H9 (cell line): Measurements from ENCODE around the gene ALDH9A1. TPM values are rescaled to one million over a fixed set of nuclear protein-coding genes. Genes with fewer than 3 reads are reported as not detected.

Experiments
- DNase-seq: peaks from one replicate; pipeline ENCODE4 v3.0.0-alpha.2; 2017
- H2AFZ ChIP-seq: one replicate; pipeline ENCODE4 v1.6.1; 2013; ENCODE audit warnings: mild to moderate bottlenecking, low read length, control low read depth, moderate library complexity
- H2AK5ac ChIP-seq: 2 replicates; pipeline ENCODE4 v1.6.1; 2013; ENCODE audit warnings: low read length, control low read depth, mixed read lengths; ENCODE audit not compliant: insufficient read length
- H2BK120ac ChIP-seq: one replicate; pipeline ENCODE4 v1.6.1; 2013; ENCODE audit warnings: low read depth, mild to moderate bottlenecking, low read length, control low read depth, inconsistent platforms; ENCODE audit not compliant: poor library complexity, severe bottlenecking
- H2BK12ac ChIP-seq: 2 replicates; pipeline ENCODE4 v1.6.1; 2013; ENCODE audit warnings: low read length, control low read depth, mixed read lengths, low read depth; ENCODE audit not compliant: insufficient read length
- H2BK15ac ChIP-seq: 2 replicates; pipeline ENCODE4 v1.6.1; 2013; ENCODE audit warnings: low read depth, low read length, control low read depth
- H2BK20ac ChIP-seq: one replicate; pipeline ENCODE4 v1.6.1; 2013; ENCODE audit warnings: low read depth, mild to moderate bottlenecking, low read length, control low read depth, inconsistent platforms; ENCODE audit not compliant: poor library complexity, severe bottlenecking
- H2BK5ac ChIP-seq: 2 replicates; pipeline ENCODE4 v1.6.1; 2013; ENCODE audit warnings: low read length, control low read depth, mixed read lengths; ENCODE audit not compliant: insufficient read length
- H3K14ac ChIP-seq: 2 replicates; pipeline ENCODE4 v1.6.1; 2013; ENCODE audit warnings: low read length, control low read depth; ENCODE audit not compliant: insufficient read depth
- H3K18ac ChIP-seq: 2 replicates; pipeline ENCODE4 v1.6.1; 2013; ENCODE audit warnings: low read depth, mild to moderate bottlenecking, mixed read lengths, low read length, control low read depth; ENCODE audit not compliant: insufficient read length
- H3K23ac ChIP-seq: 2 replicates; pipeline ENCODE4 v1.6.1; 2013; ENCODE audit warnings: low read length, control low read depth, mixed read lengths, low read depth; ENCODE audit not compliant: insufficient read length
- H3K23me2 ChIP-seq: 2 replicates; pipeline ENCODE4 v1.6.1; 2013; ENCODE audit warnings: low read depth, mild to moderate bottlenecking, mixed read lengths, low read length, control low read depth; ENCODE audit not compliant: insufficient read length, poor library complexity, severe bottlenecking
- H3K27ac ChIP-seq: 2 replicates; pipeline ENCODE4 v1.5.1; 2013; ENCODE audit warnings: low read length, control low read depth, mixed read lengths, low read depth; ENCODE audit not compliant: insufficient read length
- H3K27me3 ChIP-seq: 2 replicates; pipeline ENCODE4 v1.6.1; 2013; ENCODE audit warnings: low read length, control low read depth, inconsistent platforms; ENCODE audit not compliant: insufficient read depth
- H3K4ac ChIP-seq: 2 replicates; pipeline ENCODE4 v1.6.1; 2013; ENCODE audit warnings: low read depth, mild to moderate bottlenecking, control low read depth, inconsistent platforms, low read length, moderate library complexity
- H3K4me1 ChIP-seq: 2 replicates; pipeline ENCODE4 v1.6.1; 2013; ENCODE audit warnings: low read length, control low read depth, inconsistent platforms; ENCODE audit not compliant: insufficient read depth
- H3K4me2 ChIP-seq: 2 replicates; pipeline ENCODE4 v1.6.1; 2013; ENCODE audit warnings: low read length, control low read depth, mixed read lengths; ENCODE audit not compliant: insufficient read length, insufficient read depth
- H3K56ac ChIP-seq: 2 replicates; pipeline ENCODE4 v1.6.1; 2013; ENCODE audit warnings: low read depth, mild to moderate bottlenecking, mixed read lengths, low read length, control low read depth; ENCODE audit not compliant: insufficient read length
- H3K79me1 ChIP-seq: 2 replicates; pipeline ENCODE4 v1.6.1; 2013; ENCODE audit warnings: low read depth, mild to moderate bottlenecking, moderate library complexity, low read length, control low read depth, inconsistent platforms; ENCODE audit not compliant: insufficient read depth, poor library complexity, severe bottlenecking
- H3K79me2 ChIP-seq: 2 replicates; pipeline ENCODE4 v1.6.1; 2013; ENCODE audit warnings: low read length, control low read depth, inconsistent platforms; ENCODE audit not compliant: insufficient read depth
- H3K9ac ChIP-seq: 2 replicates; pipeline ENCODE4 v1.6.1; 2013; ENCODE audit warnings: low read length, control low read depth, mixed read lengths; ENCODE audit not compliant: insufficient read length; ENCODE audit errors: extremely low read depth
- H3K9me3 ChIP-seq: one replicate; pipeline ENCODE4 v1.6.1; 2013; ENCODE audit warnings: low read depth, low read length, inconsistent platforms; ENCODE audit not compliant: control insufficient read depth
- H3T11ph ChIP-seq: one replicate; pipeline ENCODE4 v1.6.1; 2013; ENCODE audit warnings: mild to moderate bottlenecking, low read length, control low read depth, inconsistent platforms
- H4K20me1 ChIP-seq: one replicate; pipeline ENCODE4 v1.6.1; 2013; ENCODE audit not compliant: control insufficient read depth, insufficient read length, insufficient read depth
- H4K5ac ChIP-seq: 2 replicates; pipeline ENCODE4 v1.6.1; 2013; ENCODE audit warnings: low read depth, mild to moderate bottlenecking, mixed read lengths, low read length, control low read depth; ENCODE audit not compliant: insufficient read length
- H4K8ac ChIP-seq: replicated peaks from 2 replicates; pipeline ENCODE4 v1.6.1; 2013; ENCODE audit warnings: low read length, control low read depth, mixed read lengths, low read depth; ENCODE audit not compliant: insufficient read length
- H4K91ac ChIP-seq: 2 replicates; pipeline ENCODE4 v1.6.1; 2013; ENCODE audit warnings: low read depth, mild to moderate bottlenecking, moderate library complexity, mixed read lengths, low read length, control low read depth; ENCODE audit not compliant: insufficient read length
- H3K27ac Mint-ChIP-seq, 3 experiments: 2 replicates in 2 of 3; 3 replicates in 1 of 3; pipeline ENCODE4 v1.8.0; 2020 to 2021; ENCODE audit warnings: mixed read lengths in 3 of 3, mild to moderate bottlenecking in 1 of 3, moderate library complexity in 1 of 3
- H3K27me3 Mint-ChIP-seq: 2 replicates; pipeline ENCODE4 v1.8.0; 2021; ENCODE audit warnings: low read depth, mild to moderate bottlenecking, moderate library complexity, mixed read lengths
- H3K36me3 Mint-ChIP-seq, 3 experiments: 2 replicates in 2 of 3; 3 replicates in 1 of 3; pipeline ENCODE4 v1.8.0; 2020 to 2021; ENCODE audit warnings: low read depth in 3 of 3, mixed read lengths in 3 of 3; ENCODE audit not compliant: insufficient read depth in 1 of 3
- H3K4me1 Mint-ChIP-seq, 2 experiments: 2 replicates each; pipeline ENCODE4 v1.8.0; 2020; ENCODE audit warnings: mixed read lengths in 2 of 2
- H3K4me3 Mint-ChIP-seq, 2 experiments: 2 replicates in 1 of 2; 3 replicates in 1 of 2; pipeline ENCODE4 v1.8.0; 2020 to 2021; ENCODE audit warnings: mild to moderate bottlenecking in 2 of 2, mixed read lengths in 2 of 2, moderate library complexity in 1 of 2
- H3K9me3 Mint-ChIP-seq, 2 experiments: 2 replicates in 1 of 2; 3 replicates in 1 of 2; pipeline ENCODE4 v1.8.0; 2020; ENCODE audit warnings: mild to moderate bottlenecking in 2 of 2, mixed read lengths in 2 of 2, moderate library complexity in 1 of 2
- CTCF ChIP-seq: fragments of 200-600 bp; sonication (generic); conservative IDR thresholded peaks from 3 replicates; pipeline ENCODE4 v1.8.0; 2021; ENCODE audit warnings: antibody characterized with exemption, mild to moderate bottlenecking
- WGBS: extraction: QIAGEN DNeasy Blood & Tissue Kit; methylation state at CpG from one replicate; pipeline ENCODE4 v1.1.7; 2013; ENCODE audit warnings: missing lambda C conversion rate, low lambda C conversion rate, mixed read lengths; ENCODE audit not compliant: insufficient read length; ENCODE audit errors: extremely low coverage; 5-methylcytosine and 5-hydroxymethylcytosine counted together
- total RNA-seq: library from RNA; stranded (reverse); gene quantifications from 2 replicates; pipeline ENCODE4 v1.2.1, GENCODE V29; 2021

ALDH9A1 gene
- total RNA-seq, 1 experiment from 2014 or later, result 55.0 TPM

GRCh38 chr1:165628147-165628822 is 70.1 kb downstream of the ALDH9A1 start:
- WGBS, result no CpG with 5 or more reads among the region's 6 CpGs
- H2BK5ac ChIP-seq, result no peak overlapping the region

More at GRCh38 chr1:165628147-165628822, 70.1 kb downstream of the ALDH9A1 start:
- Histone ChIP-seq H2BK15ac (no peak overlapping the region), H3K27me3 (no peaks in the 10 kb centered on the region), H2BK120ac (no peak overlapping the region), H4K8ac (no peak overlapping the region), H3K9ac (no peak overlapping the region), H3K23me2 (peaks cover 11% of the 10 kb centered on the region), H2BK12ac (no peak overlapping the region), H4K20me1 (no peaks in the 10 kb centered on the region), H3K18ac (no peak overlapping the region), H3K4me2 (no peak overlapping the region), H3K56ac (no peak overlapping the region), H3K23ac (no peak overlapping the region), H3K4ac (no peak overlapping the region), H4K5ac (no peak overlapping the region), H4K91ac (no peak overlapping the region), H3K9me3 (no peaks in the 10 kb centered on the region), H2BK20ac (no peak overlapping the region), H3K14ac (no peak overlapping the region), H3K4me1 (peaks cover 5% of the 10 kb centered on the region; the same call in 1 of the 2 replicates), H3K27ac (no peak overlapping the region), H3T11ph (no peak overlapping the region), H3K79me1 (no peaks in the 10 kb centered on the region), H2AFZ (no peak overlapping the region), H3K79me2 (peaks cover 2% of the 10 kb centered on the region; the same call in 1 of the 2 replicates), H2AK5ac (no peak overlapping the region)
- no peak for TF ChIP-seq CTCF
- Mint-ChIP-seq H3K4me3 (no peak overlapping the region), H3K27ac (no peak overlapping the region), H3K27me3 (no peaks in the 10 kb centered on the region), H3K36me3 (no peaks in the 10 kb centered on the region), H3K9me3 (no peaks in the 10 kb centered on the region), H3K4me1 (peaks cover 14 to 19% of the 10 kb centered on the region in 2 experiments)
- no peak for DNase-seq
